NB4 (cell line): Measurements from ENCODE around the gene HNRNPA2B1.

Experiments
- MYC ChIP-seq: IDR thresholded peaks from 2 replicates; pipeline ENCODE4 v1.6.1; 2011; ENCODE audit warnings: low read depth, low read length
- POLR2A ChIP-seq: IDR thresholded peaks from 2 replicates; pipeline ENCODE4 v1.6.1; 2011; ENCODE audit warnings: mild to moderate bottlenecking; ENCODE audit not compliant: insufficient read length; ENCODE audit errors: extremely low read depth
- TF ChIP-seq, protein P1 (sequence below): IDR thresholded peaks from 2 replicates; pipeline ENCODE4 v1.6.1; 2011; ENCODE audit warnings: low read depth, low read length
- TF ChIP-seq, protein P2 (sequence below): IDR thresholded peaks from one replicate; pipeline ENCODE4 v1.5.1; 2012; ENCODE audit warnings: low read depth, low read length

- TF ChIP-seq, protein P1, sequence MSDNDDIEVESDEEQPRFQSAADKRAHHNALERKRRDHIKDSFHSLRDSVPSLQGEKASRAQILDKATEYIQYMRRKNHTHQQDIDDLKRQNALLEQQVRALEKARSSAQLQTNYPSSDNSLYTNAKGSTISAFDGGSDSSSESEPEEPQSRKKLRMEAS, result no peak
- TF ChIP-seq, protein P2, sequence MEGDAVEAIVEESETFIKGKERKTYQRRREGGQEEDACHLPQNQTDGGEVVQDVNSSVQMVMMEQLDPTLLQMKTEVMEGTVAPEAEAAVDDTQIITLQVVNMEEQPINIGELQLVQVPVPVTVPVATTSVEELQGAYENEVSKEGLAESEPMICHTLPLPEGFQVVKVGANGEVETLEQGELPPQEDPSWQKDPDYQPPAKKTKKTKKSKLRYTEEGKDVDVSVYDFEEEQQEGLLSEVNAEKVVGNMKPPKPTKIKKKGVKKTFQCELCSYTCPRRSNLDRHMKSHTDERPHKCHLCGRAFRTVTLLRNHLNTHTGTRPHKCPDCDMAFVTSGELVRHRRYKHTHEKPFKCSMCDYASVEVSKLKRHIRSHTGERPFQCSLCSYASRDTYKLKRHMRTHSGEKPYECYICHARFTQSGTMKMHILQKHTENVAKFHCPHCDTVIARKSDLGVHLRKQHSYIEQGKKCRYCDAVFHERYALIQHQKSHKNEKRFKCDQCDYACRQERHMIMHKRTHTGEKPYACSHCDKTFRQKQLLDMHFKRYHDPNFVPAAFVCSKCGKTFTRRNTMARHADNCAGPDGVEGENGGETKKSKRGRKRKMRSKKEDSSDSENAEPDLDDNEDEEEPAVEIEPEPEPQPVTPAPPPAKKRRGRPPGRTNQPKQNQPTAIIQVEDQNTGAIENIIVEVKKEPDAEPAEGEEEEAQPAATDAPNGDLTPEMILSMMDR, result no peak
- TF ChIP-seq POLR2A (no peak), MYC (no peak)
Measured at GRCh38 chr7:26195182-26195581, 5.4 kb downstream of the HNRNPA2B1 start.
